UCSD-AML1 (cell line): Measurements from ENCODE around the gene ELK4.
"Not testable (repeated sequence)": the region's sequence is repeated elsewhere in the genome, so short reads cannot be mapped to it uniquely, and the experiment has no call there.

Experiments used
- DNase-seq: peaks from one replicate; lab custom pipeline; 2025; ENCODE audit not compliant: unreplicated experiment; lab: John Stamatoyannopoulos, UW

The ELK4 gene

DNA sequence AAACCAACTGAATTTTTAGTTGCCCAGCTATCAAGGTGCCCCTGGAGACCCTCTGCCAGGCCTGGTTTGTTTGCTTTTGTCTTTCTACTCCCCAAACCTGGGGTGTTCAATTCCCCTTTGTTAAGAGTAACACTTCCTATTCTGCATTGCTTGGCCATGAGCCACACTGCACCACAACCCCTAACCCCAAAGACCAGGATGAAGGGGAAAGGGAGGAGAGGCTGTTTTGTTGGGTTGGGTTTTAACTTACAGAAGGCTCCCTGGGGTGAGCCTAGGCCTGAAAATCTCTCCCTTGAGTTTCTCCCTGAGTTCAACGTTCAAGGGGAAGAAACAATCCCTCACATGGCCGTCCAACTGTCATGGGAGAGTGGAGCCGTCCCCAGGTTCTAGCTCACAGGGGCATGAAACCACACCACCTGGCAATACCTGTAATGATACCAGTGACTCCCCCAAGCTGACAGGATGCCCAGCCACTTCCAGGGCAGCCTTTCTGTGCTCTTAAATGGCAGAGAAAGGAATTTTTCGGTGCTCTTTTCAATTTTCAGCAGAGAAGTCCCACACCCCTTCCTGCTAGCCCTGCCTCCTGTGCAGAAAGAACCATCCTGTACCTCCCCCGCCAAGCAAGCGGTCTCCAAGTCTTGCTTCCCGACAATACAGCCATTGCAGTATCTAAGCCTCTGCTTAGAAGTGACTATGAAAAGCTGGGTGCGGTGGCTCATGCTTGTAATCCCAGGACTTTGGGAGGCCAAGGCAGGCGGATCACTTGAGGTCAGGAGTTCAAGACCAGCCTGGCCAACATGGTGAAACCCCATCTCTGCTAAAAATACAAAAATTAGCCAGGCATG lies 33.6 kb upstream of the ELK4 start:
- DNase-seq: no peak

GRCh38 chr1:205664399-205665017 lies 32.7 kb upstream of the ELK4 start:
- no peak for DNase-seq

- no peak for DNase-seq
Observed at GRCh38 chr1:205663286-205663936, 31.6 kb upstream of the ELK4 start.

DNA sequence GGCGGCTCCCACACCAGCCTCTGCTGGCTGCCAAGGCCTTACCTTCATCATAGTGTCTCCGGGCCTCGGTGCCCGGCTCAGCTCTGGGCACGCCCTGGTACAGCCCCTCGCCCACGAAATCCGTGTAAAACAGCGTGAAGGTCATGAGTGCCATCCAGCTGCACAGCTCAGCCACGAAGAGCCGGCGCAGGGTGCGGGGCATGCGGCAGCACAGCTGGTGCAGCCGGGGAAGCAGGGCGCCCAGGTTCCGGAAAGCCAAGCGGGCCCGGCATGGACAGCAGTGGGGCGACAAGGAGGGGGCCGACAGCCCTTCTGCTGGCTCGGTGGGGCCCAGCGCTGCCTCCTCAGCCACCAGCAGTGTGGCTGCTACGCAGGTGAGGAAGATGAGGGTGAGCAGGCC lies 31.0 kb upstream of the ELK4 start:
- no peak for DNase-seq

- no peak for DNase-seq
Observed at GRCh38 chr1:205662135-205662738, 30.4 kb upstream of the ELK4 start.

GRCh38 chr1:205661429-205662134 lies 29.8 kb upstream of the ELK4 start:
- DNase-seq: no peak

GRCh38 chr1:205660361-205660760 lies 28.6 kb upstream of the ELK4 start:
- no peak for DNase-seq

- peak; percentile 75 for DNase-seq
Observed at GRCh38 chr1:205658943-205659581, 27.3 kb upstream of the ELK4 start.

DNA sequence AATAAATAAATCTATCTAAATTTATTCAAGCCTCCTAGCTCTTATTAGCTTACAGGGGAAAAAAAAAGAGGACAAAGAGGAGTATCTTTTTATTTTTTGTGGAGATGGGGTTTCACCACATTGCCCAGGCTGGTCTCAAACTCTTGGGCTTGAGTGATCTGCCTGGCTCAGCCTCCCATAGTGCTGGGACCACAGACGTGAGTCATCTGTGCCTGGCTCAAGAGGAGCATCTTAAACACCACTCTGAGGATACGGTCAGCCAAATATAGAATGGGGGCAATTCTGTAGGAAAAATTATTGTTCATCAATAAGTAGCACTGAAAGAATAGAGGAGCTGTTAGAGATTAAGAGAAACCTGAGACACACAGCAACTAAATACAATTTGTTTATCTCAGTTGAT lies 24.4 kb upstream of the ELK4 start:
- DNase-seq: no peak

- no peak for DNase-seq
Observed at GRCh38 chr1:205652984-205653383, 21.2 kb upstream of the ELK4 start.

- DNase-seq: no peak
Observed at GRCh38 chr1:205650241-205650640, 18.4 kb upstream of the ELK4 start.

- DNase-seq: no peak
Observed at GRCh38 chr1:205645519-205645918, 13.7 kb upstream of the ELK4 start.

- no peak for DNase-seq
Observed at GRCh38 chr1:205642679-205643307, 11.0 kb upstream of the ELK4 start.

GRCh38 chr1:205639567-205639966 lies 7.8 kb upstream of the ELK4 start:
- no peak for DNase-seq

GRCh38 chr1:205637854-205638468 lies 6.2 kb upstream of the ELK4 start:
- no peak for DNase-seq

GRCh38 chr1:205636732-205637131 lies 4.9 kb upstream of the ELK4 start:
- no peak for DNase-seq

DNA sequence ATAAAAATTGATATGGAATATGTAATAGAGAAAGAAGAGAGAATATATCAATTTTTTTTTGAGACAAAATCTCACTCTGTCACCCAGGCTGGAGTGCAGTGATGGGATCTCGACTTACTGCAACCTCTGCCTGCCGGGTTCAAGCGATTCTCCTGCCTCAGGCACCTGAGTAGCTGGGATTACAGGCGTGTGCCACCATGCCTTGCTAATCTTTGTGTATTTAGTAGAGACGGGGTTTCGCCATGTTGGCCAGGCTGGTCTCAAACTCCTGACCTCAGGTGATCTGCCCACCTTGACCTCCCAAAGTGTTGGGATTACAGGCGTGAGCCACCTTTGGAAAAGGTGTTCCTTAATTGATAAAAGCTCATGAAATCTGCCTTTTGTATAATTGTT lies 4.3 kb upstream of the ELK4 start:
- DNase-seq: not testable (repeated sequence)

DNA sequence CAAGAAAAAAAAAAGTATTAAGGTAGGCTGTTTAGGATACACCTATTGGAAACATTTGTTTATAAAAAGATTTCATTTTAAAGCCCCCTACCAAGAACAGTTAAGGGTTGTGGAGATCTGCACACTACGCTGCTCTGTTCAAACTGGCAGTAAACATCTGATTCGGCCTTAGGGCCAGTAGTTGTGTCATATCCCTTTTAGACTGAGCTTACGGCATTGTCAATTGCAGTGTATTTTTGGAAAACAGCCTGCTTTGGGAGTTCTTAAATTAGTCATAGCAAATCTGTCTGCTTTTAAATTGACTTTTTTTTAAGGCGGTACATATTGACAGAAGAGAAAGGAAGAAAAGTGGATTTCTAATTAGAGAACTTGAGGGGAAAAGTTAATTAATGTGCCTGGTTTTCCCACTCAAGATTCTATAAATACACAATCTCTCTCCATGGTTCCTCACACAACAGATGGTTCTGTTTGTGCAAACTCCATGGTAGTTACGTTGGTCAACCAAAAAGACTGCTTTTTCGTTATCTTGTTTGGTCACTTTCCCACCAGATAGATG lies 1.7 kb upstream of the ELK4 start:
- DNase-seq: no peak

- DNase-seq: no peak
Observed at GRCh38 chr1:205632669-205633169, 908 bp upstream of the ELK4 start.
